ENCODE measurements around the gene RNASEH1.
A peak's percentile ranks its signal among the peaks of the same experiment; 100 is the strongest.
"Not testable (repeated sequence)": the region's sequence is repeated elsewhere in the genome, so short reads cannot be mapped to it uniquely, and the experiment has no call there.

The RNASEH1 gene

DNA sequence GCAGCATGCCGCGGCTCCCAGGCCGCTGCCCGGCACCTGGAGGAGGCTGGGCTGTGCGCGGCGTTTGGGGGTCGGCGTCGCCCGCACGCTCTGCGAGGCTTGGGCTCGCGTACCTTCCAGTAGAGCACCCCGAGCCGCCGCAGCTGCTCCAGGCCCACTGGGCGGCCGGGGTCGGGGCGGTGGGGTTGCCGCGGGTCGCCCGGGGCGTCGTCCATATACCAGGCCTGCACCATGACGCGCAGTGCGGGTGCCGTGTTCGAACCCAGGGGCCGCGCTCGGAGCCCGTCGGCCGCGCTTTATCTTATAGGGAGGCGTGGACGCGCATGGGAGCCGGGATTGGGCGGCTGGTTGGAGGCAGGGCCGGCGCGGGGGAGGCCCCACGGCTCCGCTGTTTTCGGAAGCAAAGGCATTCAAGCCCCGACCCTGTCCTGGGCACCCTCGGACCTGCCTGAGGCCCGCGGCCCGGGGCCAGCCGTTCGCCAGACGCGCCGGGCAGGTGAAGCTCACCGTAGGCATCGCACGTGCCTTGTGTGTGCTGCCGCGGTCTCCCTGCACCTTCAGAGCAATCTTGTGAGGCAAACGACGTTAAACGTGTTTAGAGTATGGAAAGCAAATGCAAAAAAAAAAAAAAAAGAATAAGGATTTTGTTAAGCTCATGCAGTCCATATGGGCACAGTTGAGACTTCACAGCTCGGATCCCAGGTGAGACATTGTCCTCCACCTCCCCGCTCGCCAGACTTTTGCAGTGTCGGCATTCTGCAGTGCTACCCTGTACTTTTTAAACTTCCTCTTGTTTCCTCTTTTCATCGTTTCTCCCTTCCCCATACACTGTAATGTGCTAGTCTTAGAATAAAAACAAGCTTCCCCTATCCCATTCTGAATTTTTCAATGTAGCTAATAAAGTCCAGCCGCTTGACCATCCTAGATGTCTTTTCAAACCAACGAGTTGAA, 38.6 kb downstream of the RNASEH1 start, which contains the start of gene ADI1:
ADI1 (minus strand) TSS at position 277 of the 951 bp plus-strand sequence; CDS start at position 233, 44 bp downstream.
- DNase-seq (ENCODE audit: low read depth in 1 of 2, low spot score in 1 of 2): peak; percentile 78 to 83
- TF ChIP-seq JUND (IDR thresholded peaks at IDR 0.05; ENCODE audit: low read depth): no peak
- in situ Hi-C loops (cut with HindIII; ENCODE audit: low pct_unique_long_range_greater_than_20kb, low sequenced_read_pairs): no loop called here

DNA sequence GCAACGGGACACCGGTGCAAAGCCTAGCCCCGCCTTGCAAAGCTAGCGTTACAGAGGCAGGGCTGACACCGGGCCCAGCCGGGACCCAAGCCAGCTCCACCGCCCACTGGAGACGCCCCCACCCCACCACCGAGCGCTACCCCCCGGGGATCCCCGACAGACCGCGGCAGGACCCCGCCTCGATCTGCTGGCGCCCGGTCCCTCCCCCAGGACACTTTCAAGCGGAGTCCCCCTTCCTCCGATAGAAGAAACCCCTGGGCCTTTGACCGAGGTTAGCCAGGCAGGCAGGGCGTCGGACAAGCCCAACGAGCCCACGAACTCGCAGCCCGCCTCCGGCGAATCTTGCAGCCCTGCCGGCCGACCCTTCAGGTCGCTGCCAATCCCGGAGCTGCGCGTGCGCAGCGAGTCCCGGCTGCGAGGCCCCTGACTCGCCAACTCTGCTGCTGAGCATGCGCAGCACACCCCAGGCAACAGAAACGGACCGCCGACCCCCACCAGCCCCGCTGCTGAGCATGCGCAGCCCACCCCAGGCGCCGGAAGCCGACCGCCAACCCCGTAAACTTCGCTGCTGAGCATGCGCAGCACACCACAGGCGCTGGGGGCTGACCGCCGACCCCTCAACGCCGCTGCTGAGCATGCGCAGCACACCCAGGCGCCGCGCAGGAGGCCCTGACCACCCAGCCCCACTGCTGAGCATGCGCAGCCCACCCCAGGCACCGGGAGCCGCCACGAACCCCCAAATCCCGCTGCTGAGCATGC, 39.5 kb downstream of the RNASEH1 start:
- TF ChIP-seq JUND (IDR thresholded peaks at IDR 0.05; ENCODE audit: low read depth): no peak
- DNase-seq (ENCODE audit: low read depth in 1 of 2, low spot score in 1 of 2): peak; percentile 92 to 96
- in situ Hi-C loops (cut with HindIII; ENCODE audit: low pct_unique_long_range_greater_than_20kb, low sequenced_read_pairs): no loop called here

DNA sequence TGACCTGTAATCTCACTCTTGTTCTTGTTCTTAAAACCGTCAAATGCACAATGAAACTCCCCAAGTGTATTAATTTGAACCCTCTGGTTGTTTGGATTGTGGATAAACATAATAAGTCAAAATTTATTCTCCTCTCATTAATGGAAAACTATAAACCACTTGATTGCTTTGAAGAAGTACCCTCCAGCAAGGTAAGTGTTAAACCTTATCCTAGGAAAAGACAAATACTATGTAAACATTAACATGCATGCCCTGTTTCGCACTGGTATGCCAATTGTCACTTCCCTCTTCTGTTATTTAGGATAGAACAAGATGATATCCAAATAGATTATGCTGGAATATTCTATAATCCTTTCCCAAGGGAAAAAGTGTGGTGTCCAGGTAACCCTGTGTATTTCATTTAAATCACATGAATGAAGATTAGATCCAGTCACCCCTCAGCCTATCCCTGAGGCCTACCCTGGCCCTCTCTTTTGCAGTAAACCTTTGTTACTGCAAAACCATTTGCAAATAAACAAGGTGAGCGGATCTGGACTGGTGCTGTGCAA, 40.1 kb downstream of the RNASEH1 start:
- in situ Hi-C loops (cut with HindIII; ENCODE audit: low pct_unique_long_range_greater_than_20kb, low sequenced_read_pairs): no loop called here
- TF ChIP-seq JUND (IDR thresholded peaks at IDR 0.05; ENCODE audit: low read depth): no peak
- peak in 1 of 2 experiments; percentile 17 for DNase-seq (ENCODE audit: low read depth in 1 of 2, low spot score in 1 of 2)

DNA sequence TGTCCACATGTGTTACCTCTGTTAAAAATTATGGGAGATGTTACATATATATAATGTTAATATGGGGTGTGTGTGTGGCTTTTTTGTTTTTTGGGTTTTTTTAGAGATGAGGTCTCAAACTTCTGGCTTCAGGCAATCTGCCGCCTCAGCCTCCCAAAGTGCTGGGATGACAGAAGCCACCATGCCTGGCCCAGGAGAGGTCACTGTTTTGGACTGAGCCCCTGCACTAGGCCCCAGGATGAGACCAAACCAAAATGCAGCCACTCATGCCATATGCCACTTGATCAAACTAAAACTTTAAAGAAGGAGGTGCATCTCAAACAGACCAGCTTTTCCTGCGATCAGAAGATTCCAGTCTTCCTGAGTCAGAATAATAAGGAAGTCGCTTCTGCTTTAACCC, 41.3 kb downstream of the RNASEH1 start:
- in situ Hi-C loops (cut with HindIII; ENCODE audit: low pct_unique_long_range_greater_than_20kb, low sequenced_read_pairs): no loop called here
- TF ChIP-seq JUND (IDR thresholded peaks at IDR 0.05; ENCODE audit: low read depth): no peak

DNA sequence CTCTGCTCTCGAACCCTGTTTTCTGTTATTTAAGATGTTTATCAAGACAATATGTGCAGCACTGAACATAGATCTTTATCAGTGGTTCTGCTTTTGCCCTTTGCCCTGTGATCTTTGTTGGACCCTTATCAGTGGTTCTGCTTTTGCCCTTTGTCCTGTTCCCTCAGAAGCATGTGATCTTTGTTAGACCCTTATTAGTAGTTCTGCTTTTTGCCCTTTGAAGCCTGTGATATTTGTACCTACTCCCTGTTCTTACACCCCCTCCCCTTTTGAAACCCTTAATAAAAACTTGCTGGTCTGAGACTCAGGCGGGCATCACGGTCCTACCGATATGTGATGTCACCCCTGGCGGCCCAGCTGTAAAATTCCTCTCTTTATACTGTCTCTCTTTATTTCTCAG, 42.7 kb downstream of the RNASEH1 start:
- DNase-seq (ENCODE audit: low read depth in 1 of 2, low spot score in 1 of 2); in situ Hi-C loops (cut with HindIII; ENCODE audit: low pct_unique_long_range_greater_than_20kb, low sequenced_read_pairs): not testable (repeated sequence)

More for the DNA sequence above, 41.3 kb downstream of the RNASEH1 start:
- DNase-seq (ENCODE audit: low read depth in 1 of 2, low spot score in 1 of 2): no peak

DNA sequence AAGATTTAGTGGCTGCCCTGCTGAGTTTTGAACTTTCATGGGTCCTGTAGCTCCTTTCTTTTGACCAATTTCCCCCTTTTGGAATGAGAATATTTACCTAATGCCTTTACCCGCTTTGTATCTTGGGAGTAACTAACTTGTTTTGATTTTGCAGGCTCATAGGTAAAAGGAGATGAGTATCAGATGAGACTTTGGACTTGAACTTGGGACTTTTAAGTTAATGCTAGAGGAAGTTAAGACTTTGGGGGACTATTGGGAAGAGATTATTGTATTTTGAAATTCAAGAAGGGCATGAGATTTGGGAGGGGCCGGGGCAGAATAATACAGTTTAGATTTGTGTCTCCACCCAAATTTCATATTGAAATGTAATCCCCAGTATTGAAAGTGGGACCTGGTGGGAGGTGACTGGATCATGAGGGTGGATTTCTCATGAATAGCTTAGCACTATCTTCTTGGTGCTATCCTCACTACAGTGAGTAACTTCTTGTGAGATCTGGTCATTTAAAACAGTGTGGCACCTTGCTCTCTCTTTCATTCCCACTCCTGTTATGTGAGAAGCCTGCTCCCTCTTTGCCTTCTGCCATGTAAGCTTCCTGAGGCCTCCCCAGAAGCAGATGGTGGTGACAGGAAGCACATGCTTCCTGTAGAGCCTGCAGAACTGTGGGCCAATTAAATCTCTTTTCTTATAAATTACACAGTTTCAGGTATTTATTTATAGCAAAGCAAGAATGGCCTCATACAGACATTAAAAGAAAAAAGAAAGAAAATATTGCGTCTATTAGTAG, 44.9 kb downstream of the RNASEH1 start:
- in situ Hi-C loops (cut with HindIII; ENCODE audit: low pct_unique_long_range_greater_than_20kb, low sequenced_read_pairs): no loop called here
- TF ChIP-seq JUND (IDR thresholded peaks at IDR 0.05; ENCODE audit: low read depth): no peak
- DNase-seq (ENCODE audit: low read depth in 1 of 2, low spot score in 1 of 2): no peak

DNA sequence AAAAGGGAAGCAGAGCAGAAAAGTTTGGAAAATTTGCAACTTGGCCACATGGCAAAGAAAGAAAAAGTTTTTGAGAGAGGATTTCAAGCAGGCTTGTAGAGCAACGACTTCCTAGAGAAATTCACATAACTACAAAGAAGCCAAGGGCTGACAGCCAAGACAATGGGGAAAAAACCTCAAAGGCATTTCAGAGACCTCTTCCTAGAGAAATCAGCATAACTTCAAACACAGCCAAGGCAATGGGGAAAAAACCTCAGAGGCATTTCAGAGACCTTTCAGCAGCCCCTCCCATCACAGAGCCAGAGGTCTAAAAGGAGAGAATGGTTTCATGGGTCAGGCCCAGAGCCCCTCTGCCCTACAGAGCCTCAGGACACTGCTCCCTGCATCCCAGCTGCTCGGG, 46.0 kb downstream of the RNASEH1 start:
- in situ Hi-C loops (cut with HindIII; ENCODE audit: low pct_unique_long_range_greater_than_20kb, low sequenced_read_pairs): no loop called here
- DNase-seq (ENCODE audit: low read depth in 1 of 2, low spot score in 1 of 2): no peak
- TF ChIP-seq JUND (IDR thresholded peaks at IDR 0.05; ENCODE audit: low read depth): no peak

DNA sequence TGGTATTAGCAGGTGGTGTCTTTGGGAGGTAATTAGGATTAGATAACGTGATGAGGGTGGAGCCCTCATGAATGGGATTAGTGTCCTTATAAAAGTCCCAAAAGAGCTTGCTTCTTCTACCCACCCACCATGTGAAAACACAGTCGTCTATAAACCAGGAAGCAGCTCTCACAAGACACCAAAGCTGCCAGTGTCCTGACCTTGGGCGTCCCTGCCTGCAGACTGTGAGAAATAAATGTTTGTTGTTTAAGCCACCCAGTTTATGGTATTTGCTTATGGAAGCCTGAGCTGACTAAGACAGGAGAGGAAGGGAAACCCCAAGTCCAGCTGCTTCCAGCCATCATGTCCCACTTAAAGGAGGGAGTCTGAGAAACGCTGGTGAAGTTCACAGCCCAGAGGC, 52.4 kb downstream of the RNASEH1 start:
- peak in 1 of 2 experiments; percentile 18 for DNase-seq (ENCODE audit: low read depth in 1 of 2, low spot score in 1 of 2)
- TF ChIP-seq JUND (IDR thresholded peaks at IDR 0.05; ENCODE audit: low read depth): no peak
- in situ Hi-C loops (cut with HindIII; ENCODE audit: low pct_unique_long_range_greater_than_20kb, low sequenced_read_pairs): no loop called here

DNA sequence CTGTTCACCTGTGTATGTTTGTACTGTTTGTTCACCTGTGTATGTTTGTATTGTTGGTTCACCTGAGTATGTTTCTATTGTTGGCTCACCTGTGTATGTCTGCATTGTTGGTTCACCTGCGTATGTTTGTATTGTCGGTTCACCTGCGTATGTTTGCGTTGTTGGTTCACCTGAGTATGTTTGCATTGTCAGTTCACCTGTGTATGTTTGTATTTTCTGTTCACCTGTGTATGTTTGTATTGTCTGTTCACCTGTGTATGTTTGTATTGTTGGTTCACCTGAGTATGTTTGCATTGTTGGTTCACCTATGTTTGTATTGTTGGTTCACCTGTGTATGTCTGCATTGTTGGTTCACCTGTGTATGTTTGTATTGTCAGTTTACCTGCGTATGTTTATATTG, 53.4 kb downstream of the RNASEH1 start:
- no peak for TF ChIP-seq JUND (IDR thresholded peaks at IDR 0.05; ENCODE audit: low read depth)
- peak in 1 of 2 experiments; percentile 56 for DNase-seq (ENCODE audit: low read depth in 1 of 2, low spot score in 1 of 2)

DNA sequence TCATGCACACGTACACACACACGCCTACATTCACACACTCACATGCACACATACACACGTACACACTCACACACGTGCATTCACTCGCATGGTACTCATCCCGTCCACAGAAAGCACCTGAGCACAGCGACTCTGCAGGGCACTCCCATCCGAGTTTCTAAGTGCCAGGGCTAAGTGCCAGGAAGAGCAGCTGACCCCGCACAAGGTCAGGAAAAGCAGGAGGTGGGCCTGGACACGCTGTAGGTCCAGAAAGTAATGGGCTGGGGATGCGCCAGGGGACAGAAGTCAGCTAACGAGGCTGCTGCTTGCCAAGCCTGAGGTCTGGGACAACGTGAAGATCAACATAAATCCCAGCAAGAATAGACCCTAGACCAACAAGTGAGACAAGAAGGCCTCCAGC, 54.6 kb downstream of the RNASEH1 start:
- TF ChIP-seq JUND (IDR thresholded peaks at IDR 0.05; ENCODE audit: low read depth): no peak
- in situ Hi-C loops (cut with HindIII; ENCODE audit: low pct_unique_long_range_greater_than_20kb, low sequenced_read_pairs): no loop called here
- DNase-seq (ENCODE audit: low read depth in 1 of 2, low spot score in 1 of 2): no peak

More for the DNA sequence above, 53.4 kb downstream of the RNASEH1 start:
- in situ Hi-C loops (cut with HindIII; ENCODE audit: low pct_unique_long_range_greater_than_20kb, low sequenced_read_pairs): no loop called here

DNA sequence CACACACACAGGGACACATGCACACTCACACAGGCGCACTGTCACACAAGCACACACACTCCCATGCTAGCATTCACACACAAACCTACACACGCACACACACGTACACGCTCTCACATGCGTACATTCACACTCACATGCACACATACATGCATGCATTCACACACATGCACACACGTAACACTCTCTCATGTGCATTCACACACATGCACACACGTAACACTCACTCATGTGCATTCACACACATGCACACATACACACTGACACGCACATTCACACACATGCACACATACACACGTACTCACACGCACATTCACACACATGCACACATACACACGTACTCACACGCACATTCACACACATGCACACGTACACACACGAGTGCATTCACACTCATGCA, 55.1 kb downstream of the RNASEH1 start:
- no peak for TF ChIP-seq JUND (IDR thresholded peaks at IDR 0.05; ENCODE audit: low read depth)
- in situ Hi-C loops (cut with HindIII; ENCODE audit: low pct_unique_long_range_greater_than_20kb, low sequenced_read_pairs): no loop called here

DNA sequence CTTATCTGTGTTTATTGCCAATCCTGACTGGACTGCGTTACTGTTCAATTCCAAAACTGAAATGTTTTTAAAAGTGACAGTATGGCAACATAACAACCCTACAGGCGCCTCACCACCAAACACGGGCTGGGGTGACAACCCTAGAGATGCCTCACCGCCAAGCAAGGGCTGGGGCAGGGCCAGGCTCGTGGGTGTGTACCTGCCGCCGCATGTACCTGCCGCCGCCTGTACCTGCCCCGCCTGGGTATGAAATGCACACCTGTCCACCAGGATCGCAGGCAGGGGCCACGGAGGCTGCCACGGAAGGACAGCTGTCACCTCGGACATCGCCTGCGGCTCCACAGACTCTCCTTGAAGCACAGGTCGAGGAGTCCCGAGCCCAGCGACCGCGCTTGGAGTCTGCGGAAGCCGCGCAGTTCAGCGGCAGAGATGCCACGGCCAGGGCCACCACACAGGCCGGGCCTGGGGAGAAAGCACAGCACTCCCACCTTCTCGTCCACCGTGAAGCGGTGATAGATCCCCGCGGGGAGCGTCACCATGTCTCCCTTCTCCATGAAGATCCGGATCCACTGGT, 57.7 kb downstream of the RNASEH1 start:
- TF ChIP-seq JUND (IDR thresholded peaks at IDR 0.05; ENCODE audit: low read depth): no peak
- in situ Hi-C loops (cut with HindIII; ENCODE audit: low pct_unique_long_range_greater_than_20kb, low sequenced_read_pairs): no loop called here
- no peak for DNase-seq (ENCODE audit: low read depth in 1 of 2, low spot score in 1 of 2)

More for the DNA sequence above, 55.1 kb downstream of the RNASEH1 start:
- DNase-seq (ENCODE audit: low read depth in 1 of 2, low spot score in 1 of 2): no peak

Measured in T47D (cell line).